PC-3 (cell line): Measurements from ENCODE around the gene RBM20. TPM values are rescaled to one million over a fixed set of nuclear protein-coding genes. Genes with fewer than 3 reads are reported as not detected.

ENCODE experiments used
- ATAC-seq: fragments of 200-7000 bp; cut with Tn5 transposase; 2 replicates; pipeline ENCODE4 v1.9.1; 2020; ENCODE audit warnings: mild to moderate bottlenecking, moderate library complexity
- BruUV-seq: library from RNA; stranded (reverse); fragments of 400-500 nt; replicated peaks from 2 replicates; lab custom pipeline; 2021; lab: Mats Ljungman, UMichigan
- CTCF ChIA-PET: fragments of 300-600 bp; sonication (Branson Sonifier 250); formaldehyde crosslinking; loops from one replicate; lab custom pipeline; 2022; ENCODE audit warnings: antibody characterized with exemption; lab: Charles Lee
- POLR2A ChIA-PET: fragments of 300-600 bp; sonication (Branson Sonifier 250); formaldehyde crosslinking; loops from one replicate; lab custom pipeline; 2022; ENCODE audit warnings: antibody characterized with exemption; ENCODE audit not compliant: unreplicated experiment; lab: Charles Lee
- DNase-seq: peaks from one replicate; pipeline ENCODE4 v3.0.0-alpha.2; 2015
- H2AFZ ChIP-seq: fragments of 300-600 bp; sonication (generic); 2 replicates; pipeline ENCODE4 v1.6.0; 2016; ENCODE audit warnings: antibody characterized with exemption, low read length
- H3F3A ChIP-seq: fragments of 300-600 bp; sonication (generic); one replicate; pipeline ENCODE4 v1.6.0; 2017; ENCODE audit warnings: antibody characterized with exemption, low read length, control low read depth, mild to moderate bottlenecking; ENCODE audit not compliant: unreplicated experiment
- H3K27ac ChIP-seq: fragments of 300-600 bp; sonication (generic); 2 replicates; pipeline ENCODE4 v1.5.1; 2016; ENCODE audit warnings: mild to moderate bottlenecking, low read length
- H3K27me3 ChIP-seq: fragments of 300-600 bp; sonication (generic); 2 replicates; pipeline ENCODE4 v1.6.1; 2016; ENCODE audit warnings: low read length, mixed read lengths
- H3K36me3 ChIP-seq: fragments of 300-600 bp; sonication (generic); 2 replicates; pipeline ENCODE4 v1.6.1; 2016; ENCODE audit warnings: low read depth, mixed run types, low read length, mixed read lengths
- H3K4me1 ChIP-seq: fragments of 300-600 bp; sonication (generic); 2 replicates; pipeline ENCODE4 v1.5.1; 2016; ENCODE audit warnings: low read length; ENCODE audit not compliant: insufficient read depth
- H3K4me2 ChIP-seq: fragments of 300-600 bp; sonication (generic); 2 replicates; pipeline ENCODE4 v1.6.0; 2016; ENCODE audit warnings: low read length
- H3K4me3 ChIP-seq: fragments of 300-600 bp; sonication (generic); 2 replicates; pipeline ENCODE4 v1.5.1; 2016; ENCODE audit warnings: mild to moderate bottlenecking, low read length, mixed read lengths
- H3K79me2 ChIP-seq: fragments of 300-600 bp; sonication (generic); 2 replicates; pipeline ENCODE4 v1.6.1; 2017; ENCODE audit warnings: low read length, mixed read lengths
- H3K9ac ChIP-seq: fragments of 300-600 bp; sonication (generic); 2 replicates; pipeline ENCODE4 v1.6.0; 2016; ENCODE audit warnings: mild to moderate bottlenecking, low read length
- H3K9me2 ChIP-seq: fragments of 300-600 bp; sonication (generic); replicated peaks from 2 replicates; pipeline ENCODE4 v1.6.1; 2016; ENCODE audit warnings: mixed run types, low read length, mixed read lengths
- H3K9me3 ChIP-seq: fragments of 300-600 bp; sonication (generic); 2 replicates; pipeline ENCODE4 v1.6.1; 2016; ENCODE audit warnings: low read length, mixed read lengths
- H4K20me1 ChIP-seq: fragments of 300-600 bp; sonication (generic); 2 replicates; pipeline ENCODE4 v1.6.1; 2016; ENCODE audit warnings: low read length, mixed read lengths
- CTCF ChIP-seq: fragments of 300-600 bp; sonication (generic); conservative IDR thresholded peaks from 2 replicates; pipeline ENCODE4 v1.5.1; 2017; ENCODE audit warnings: antibody characterized with exemption, low read depth, mild to moderate bottlenecking, low read length
- EZH2 ChIP-seq: fragments of 300-600 bp; sonication (generic); IDR thresholded peaks from one replicate; pipeline ENCODE4 v1.6.1; 2017; ENCODE audit warnings: antibody characterized with exemption, mild to moderate bottlenecking, low read length; ENCODE audit not compliant: unreplicated experiment
- EZH2phosphoT487 ChIP-seq: fragments of 300-600 bp; sonication (generic); IDR thresholded peaks from 2 replicates; pipeline ENCODE4 v1.6.1; 2018; ENCODE audit warnings: mild to moderate bottlenecking, antibody characterized with exemption, low read length, borderline replicate concordance
- intact Hi-C: fragments of 100-400 bp; cut with micrococcal nuclease; formaldehyde crosslinking; loops from 2 replicates; pipeline ENCODE4 v1.9.0; 2023
- total RNA-seq: library from RNA; depleted of rRNA; stranded (reverse); fragments of >200 nt; gene quantifications from 2 replicates; pipeline ENCODE4 v1.2.3, GENCODE V29; 2014

Gene RBM20
- total RNA-seq, 1 experiment from 2014 or later, result 0.40 TPM

DNA sequence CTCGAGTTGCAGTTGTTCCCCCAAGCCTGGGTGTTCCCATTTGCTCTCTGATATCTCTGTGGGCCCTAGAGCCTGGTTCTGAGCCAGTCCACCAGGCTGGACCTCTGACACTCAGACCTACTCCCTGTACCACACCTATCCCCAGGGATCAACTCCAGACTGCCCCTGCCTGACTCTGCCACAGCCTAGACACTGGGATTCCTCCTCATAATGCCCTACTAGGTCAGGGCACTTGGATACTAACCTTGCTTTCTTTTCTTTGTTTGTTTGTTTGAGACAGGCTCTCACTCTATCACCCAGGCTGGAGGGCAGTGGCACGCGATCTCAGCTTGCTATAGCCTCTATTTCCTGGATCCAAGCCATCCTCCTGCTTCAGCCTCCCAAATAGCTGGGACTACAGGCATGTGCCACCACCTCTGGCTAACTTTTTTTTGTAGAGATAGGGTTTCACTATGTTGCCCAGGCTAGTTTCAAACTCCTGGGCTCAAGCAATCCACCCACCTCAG, 196.8 kb downstream of the RBM20 start:
- no peak overlapping the region for H3K27ac ChIP-seq
- H4K20me1 ChIP-seq, result no peaks in the 10 kb centered on the region
- H2AFZ ChIP-seq, result no peak overlapping the region
- ChIA-PET POLR2A (no interaction called here), CTCF (no interaction called here)
- H3K36me3 ChIP-seq, result no peaks in the 10 kb centered on the region
- no peaks in the 10 kb centered on the region for H3K9me2 ChIP-seq
- no peaks in the 10 kb centered on the region for H3F3A ChIP-seq
- H3K4me1 ChIP-seq, result no peaks in the 10 kb centered on the region; the same call in 1 of the 2 replicates
- H3K4me2 ChIP-seq, result no peak overlapping the region
- H3K9me3 ChIP-seq, result no peaks in the 10 kb centered on the region
- DNase-seq, result no peak
- intact Hi-C loops, result no loop called here
- BruUV-seq, result no TSS peak
- H3K4me3 ChIP-seq, result no peak overlapping the region
- no peaks in the 10 kb centered on the region for H3K27me3 ChIP-seq
- no peaks in the 10 kb centered on the region for H3K79me2 ChIP-seq
- no peak for ATAC-seq
- TF ChIP-seq CTCF, result no peak
- no peak for TF ChIP-seq EZH2
- no peak for TF ChIP-seq EZH2phosphoT487
- no peak overlapping the region for H3K9ac ChIP-seq

DNA sequence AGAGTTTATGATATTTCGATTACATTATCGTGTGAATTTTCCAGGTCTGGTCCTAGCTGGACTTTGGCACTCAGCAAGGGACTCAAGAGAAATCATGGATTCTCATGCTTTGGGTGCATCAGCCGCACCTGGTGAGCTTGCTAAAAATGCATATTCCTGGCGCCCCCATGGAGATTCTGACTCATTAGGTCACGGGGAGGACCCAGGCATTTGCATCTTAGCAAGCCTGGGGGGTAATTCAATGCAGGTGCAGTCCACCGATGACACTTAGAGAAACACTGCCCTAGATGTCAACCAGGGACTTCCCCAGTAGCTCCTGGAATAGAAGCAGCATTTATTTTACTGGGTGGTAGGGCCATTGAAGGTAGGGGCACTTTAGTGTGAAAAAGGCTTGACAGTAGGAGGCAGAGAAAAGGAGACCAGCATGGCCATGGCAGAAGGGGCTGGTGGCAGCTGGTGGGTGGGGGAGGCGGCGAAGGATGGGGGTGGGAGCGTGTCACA, 197.7 kb downstream of the RBM20 start:
- TF ChIP-seq EZH2 (no peak), CTCF (no peak), EZH2phosphoT487 (no peak)
- Histone ChIP-seq H3K4me3 (no peak overlapping the region), H3K9me2 (no peaks in the 10 kb centered on the region), H3K9me3 (no peaks in the 10 kb centered on the region), H3K36me3 (no peaks in the 10 kb centered on the region), H3K27ac (no peak overlapping the region), H3K4me1 (no peaks in the 10 kb centered on the region; the same call in 1 of the 2 replicates), H4K20me1 (no peaks in the 10 kb centered on the region), H3K27me3 (no peaks in the 10 kb centered on the region), H3K4me2 (no peak overlapping the region), H3K9ac (no peak overlapping the region), H2AFZ (no peak overlapping the region), H3K79me2 (no peaks in the 10 kb centered on the region), H3F3A (no peaks in the 10 kb centered on the region)
- ChIA-PET CTCF (no interaction called here), POLR2A (no interaction called here)
- intact Hi-C loops, result no loop called here
- no TSS peak for BruUV-seq
- no peak for DNase-seq
- ATAC-seq, result no peak

DNA sequence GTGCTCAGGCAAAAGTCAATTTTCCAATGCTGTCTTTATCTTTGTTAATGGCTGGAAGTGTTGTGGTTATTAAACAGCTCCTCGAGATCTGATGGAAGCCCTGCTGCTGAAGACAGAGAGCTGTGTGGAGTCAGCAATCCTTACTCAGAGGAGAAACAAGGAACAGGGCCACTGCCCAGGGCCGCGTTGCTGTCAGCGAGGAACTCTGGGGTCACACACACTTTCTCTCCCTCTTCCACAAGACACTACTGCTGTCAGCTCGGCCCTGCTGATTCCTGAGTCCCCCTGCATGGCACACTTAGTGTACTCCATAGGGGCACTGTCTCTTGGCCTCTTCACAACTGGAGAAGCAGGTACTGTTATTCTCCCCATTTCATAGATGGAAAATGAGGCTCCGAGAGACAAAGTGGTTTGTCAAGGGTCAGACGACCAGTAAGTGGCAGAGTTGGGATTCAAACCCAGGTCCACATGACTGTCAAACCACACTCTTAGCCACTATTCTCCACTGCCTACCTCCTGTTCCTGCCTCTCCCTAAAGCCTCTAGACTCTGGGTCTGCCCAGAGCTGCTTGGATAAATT, 198.3 kb downstream of the RBM20 start:
- Histone ChIP-seq H3K9me2 (no peaks in the 10 kb centered on the region), H4K20me1 (no peaks in the 10 kb centered on the region), H3F3A (no peaks in the 10 kb centered on the region), H3K4me2 (no peak overlapping the region), H3K4me1 (no peaks in the 10 kb centered on the region; the same call in 1 of the 2 replicates), H3K27ac (no peak overlapping the region), H2AFZ (no peak overlapping the region), H3K4me3 (no peak overlapping the region), H3K79me2 (no peaks in the 10 kb centered on the region), H3K9ac (no peak overlapping the region), H3K9me3 (no peaks in the 10 kb centered on the region), H3K36me3 (no peaks in the 10 kb centered on the region), H3K27me3 (no peaks in the 10 kb centered on the region)
- no TSS peak for BruUV-seq
- ATAC-seq (no peak), DNase-seq (no peak)
- POLR2A ChIA-PET, result no interaction called here
- intact Hi-C loops, result no loop called here
- TF ChIP-seq CTCF (no peak), EZH2 (no peak), EZH2phosphoT487 (no peak)
- CTCF ChIA-PET, result no interaction called here
